ENCODE data around the gene DARS2. TPM values are rescaled to one million over a fixed set of nuclear protein-coding genes. Genes with fewer than 3 reads are reported as not detected.

DARS2 gene
- total RNA-seq, 1 experiment from 2014 or later: 11.1 TPM

- DNase-seq (ENCODE audit: low spot score): no peak
These were observed 62.5 kb downstream of the DARS2 start for GRCh38 chr1:173886746-173887611.

GRCh38 chr1:173887627-173888026 lies 63.2 kb downstream of the DARS2 start:
- DNase-seq (ENCODE audit: low spot score): no peak

GRCh38 chr1:173888749-173889148 lies 64.3 kb downstream of the DARS2 start:
- DNase-seq (ENCODE audit: low spot score): no peak

- no peak for DNase-seq (ENCODE audit: low spot score)
These were observed 65.4 kb downstream of the DARS2 start for GRCh38 chr1:173889885-173890284.

- DNase-seq (ENCODE audit: low spot score): no peak
These were observed 69.1 kb downstream of the DARS2 start for GRCh38 chr1:173893611-173894010.

GRCh38 chr1:173894189-173894588 lies 69.7 kb downstream of the DARS2 start:
- DNase-seq (ENCODE audit: low spot score): no peak

- no peak for DNase-seq (ENCODE audit: low spot score)
These were observed 76.0 kb downstream of the DARS2 start for GRCh38 chr1:173900427-173900826.

GRCh38 chr1:173900992-173901391 lies 76.5 kb downstream of the DARS2 start:
- no peak for DNase-seq (ENCODE audit: low spot score)

- no peak for DNase-seq (ENCODE audit: low spot score)
These were observed 79.5 kb downstream of the DARS2 start for GRCh38 chr1:173903827-173904531.

Small RNA genes within 50 kb of the gene (small RNA-seq; reads per million reads assigned to genes)
- gene RF00019: not detected

Other genes starting within 250 kb of the DARS2 start
- gene SLC9C2, start 221.6 kb upstream of the DARS2 start, total RNA-seq (2014; rRNA removed; shearing (Covaris generic)): not detected in 2 replicates
- not detected in 2 replicates for gene TEX50, start 189.3 kb upstream of the DARS2 start, total RNA-seq (2014; rRNA removed; shearing (Covaris generic))
- gene ANKRD45, start 154.8 kb upstream of the DARS2 start, total RNA-seq (2014; rRNA removed; shearing (Covaris generic)): 0.47 and 0.58 TPM in 2 replicates
- 6.2 and 11.6 TPM in 2 replicates for gene KLHL20, start 109.7 kb upstream of the DARS2 start, total RNA-seq (2014; rRNA removed; shearing (Covaris generic))
- gene CENPL, start 210 bp downstream of the DARS2 start, total RNA-seq (2014; rRNA removed; shearing (Covaris generic)): 9.9 and 13.0 TPM in 2 replicates
- gene GAS5, start 43.3 kb downstream of the DARS2 start, total RNA-seq (2014; rRNA removed; shearing (Covaris generic)): 283 TPM in 2 replicates
- 2.0 and 2.6 TPM in 2 replicates for gene ZBTB37, start 43.7 kb downstream of the DARS2 start, total RNA-seq (2014; rRNA removed; shearing (Covaris generic))
- not detected in 2 replicates for gene SERPINC1, start 92.7 kb downstream of the DARS2 start, total RNA-seq (2014; rRNA removed; shearing (Covaris generic))
- 9.3 and 9.6 TPM in 2 replicates for gene RC3H1, start 197.7 kb downstream of the DARS2 start, total RNA-seq (2014; rRNA removed; shearing (Covaris generic))